ENCODE results near the gene SUCLG2.

The SUCLG2 gene

DNA sequence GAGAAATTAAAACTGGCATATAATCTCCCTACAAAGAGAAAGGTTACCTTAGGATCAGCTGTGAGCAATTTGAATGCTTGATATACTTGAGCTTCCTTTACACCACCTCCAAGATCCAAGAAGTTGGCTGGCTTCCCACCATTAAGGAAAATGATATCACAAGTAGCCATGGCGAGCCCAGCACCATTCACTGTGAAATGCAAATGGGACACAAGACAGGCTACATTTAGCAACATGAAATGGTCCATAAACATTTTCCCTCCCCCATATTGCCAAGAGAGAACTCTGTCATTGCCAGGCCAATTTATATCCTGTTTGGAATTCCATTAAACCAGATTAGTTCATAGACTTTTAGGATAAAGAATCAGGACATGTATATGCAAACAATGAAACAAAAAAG, 158.7 kb downstream of the SUCLG2 start:
- DNase-seq, result no peak

DNA sequence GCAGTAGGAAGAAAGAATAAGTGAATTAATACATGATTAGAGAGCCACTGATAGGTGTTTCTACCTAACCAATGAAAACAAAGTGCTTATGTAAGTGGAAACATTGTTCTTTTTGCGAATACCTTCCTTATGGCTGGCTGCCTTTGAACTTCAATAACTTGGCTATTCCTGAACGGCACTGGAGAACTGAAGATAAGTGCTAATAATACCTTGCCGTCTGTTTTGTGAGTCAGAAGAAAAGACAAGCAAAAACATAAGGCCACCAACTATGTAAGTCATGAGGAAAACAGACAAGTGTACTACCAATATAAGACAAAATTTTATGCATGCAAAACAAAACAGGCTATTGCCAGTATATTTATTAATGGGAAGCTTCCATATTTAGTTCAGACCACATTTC, 160.6 kb downstream of the SUCLG2 start:
- no peak for DNase-seq

DNA sequence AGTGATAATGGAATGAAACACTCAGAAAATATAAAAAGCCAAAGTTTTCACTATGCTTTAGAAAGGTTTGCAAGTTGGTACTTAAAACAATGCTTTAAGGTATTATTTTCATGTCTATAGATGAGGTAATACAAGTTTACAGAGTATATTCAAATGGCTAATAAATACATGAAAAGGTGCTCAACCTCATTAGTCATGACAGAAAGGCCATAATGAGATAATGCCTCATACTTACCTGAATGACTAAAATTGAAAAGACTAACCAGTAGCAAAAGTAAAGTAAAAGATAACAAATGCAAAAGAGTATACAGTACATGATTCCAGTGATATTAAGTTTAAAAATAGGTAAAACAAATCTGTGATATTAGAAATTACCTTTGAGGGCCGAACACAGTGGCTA, 163.8 kb downstream of the SUCLG2 start:
- DNase-seq, result no peak

GRCh38 chr3:67489816-67490215, 164.6 kb downstream of the SUCLG2 start:
- no peak for DNase-seq

DNA sequence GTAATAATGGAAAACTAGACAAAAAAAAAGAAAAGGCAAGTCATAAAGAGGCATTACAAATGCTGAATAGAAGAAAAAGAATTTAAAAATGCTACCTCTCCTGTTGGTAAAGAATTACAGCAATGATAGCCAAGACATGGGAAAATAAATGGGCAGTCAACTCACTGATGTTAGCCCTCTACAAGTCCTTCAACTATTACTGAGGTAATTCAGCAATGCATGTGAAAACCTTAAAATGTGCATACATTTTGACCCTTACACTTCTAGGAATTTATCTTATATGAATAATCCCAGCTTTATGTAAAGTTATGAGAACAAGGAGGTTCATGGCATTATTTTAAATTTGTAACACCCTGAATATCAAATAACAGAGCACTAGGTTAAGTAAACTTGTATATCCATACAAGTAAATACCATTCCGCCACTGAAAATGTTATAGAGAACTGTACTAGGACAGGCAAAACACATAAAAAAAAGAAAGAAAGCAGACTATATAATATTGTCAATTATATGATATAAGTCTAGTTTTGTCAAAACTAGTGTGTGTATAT, 166.8 kb downstream of the SUCLG2 start:
- no peak for DNase-seq

DNA sequence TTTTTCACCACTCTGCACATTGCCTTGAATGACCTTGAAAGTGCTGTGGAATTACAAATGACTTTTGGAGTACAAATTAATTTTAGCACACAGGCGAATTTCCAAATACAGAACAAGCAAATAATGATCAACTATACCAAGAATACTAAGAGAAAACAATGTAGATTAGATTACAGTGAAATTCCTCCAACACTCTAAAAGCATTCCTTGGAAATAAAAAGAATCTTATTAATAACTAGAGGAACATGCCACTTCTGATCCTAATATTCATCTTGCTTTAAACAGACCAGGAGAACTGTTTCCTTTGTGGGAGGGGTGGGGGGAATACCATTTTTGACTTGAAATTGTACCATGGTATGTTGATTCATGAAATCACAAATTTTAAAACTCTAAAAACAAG, 167.5 kb downstream of the SUCLG2 start:
- DNase-seq, result no peak

DNA sequence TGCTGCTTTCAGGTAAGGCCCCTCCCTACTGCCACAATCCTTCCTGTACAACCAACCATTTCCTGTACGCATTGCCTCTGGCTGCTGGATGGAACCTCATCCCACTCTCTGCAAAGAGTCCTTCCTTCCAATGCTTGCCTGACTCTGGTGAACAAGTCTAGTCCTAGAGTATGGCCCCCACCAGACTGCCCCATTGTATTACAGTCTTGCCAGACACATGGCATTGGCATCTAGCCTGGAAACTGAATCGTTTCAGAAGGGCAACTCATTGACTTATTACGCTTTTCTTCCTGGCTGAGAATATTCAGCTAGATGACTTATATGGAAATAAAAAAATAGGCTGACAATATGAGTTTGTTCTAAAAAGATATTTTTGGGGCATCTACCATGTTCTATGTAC, 170.3 kb downstream of the SUCLG2 start:
- DNase-seq, result no peak

DNA sequence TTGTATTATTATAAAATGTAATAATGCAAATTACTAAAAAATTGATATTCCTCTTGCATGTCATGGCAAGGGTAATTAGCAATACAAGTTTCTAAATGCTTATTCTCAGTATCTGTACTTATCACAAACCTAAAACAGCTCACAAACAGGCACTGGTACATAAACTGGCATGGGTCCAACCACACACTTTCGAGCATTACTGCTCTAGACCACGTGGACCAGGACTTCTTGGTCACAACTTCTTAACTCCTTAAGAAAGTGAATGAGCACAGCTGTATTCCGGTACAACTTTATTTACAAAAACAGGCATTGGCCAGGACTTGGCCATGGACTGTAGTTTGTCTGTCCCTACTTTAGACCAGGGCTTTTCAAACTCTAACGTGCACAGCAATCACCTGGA, 173.3 kb downstream of the SUCLG2 start:
- DNase-seq, result no peak

DNA sequence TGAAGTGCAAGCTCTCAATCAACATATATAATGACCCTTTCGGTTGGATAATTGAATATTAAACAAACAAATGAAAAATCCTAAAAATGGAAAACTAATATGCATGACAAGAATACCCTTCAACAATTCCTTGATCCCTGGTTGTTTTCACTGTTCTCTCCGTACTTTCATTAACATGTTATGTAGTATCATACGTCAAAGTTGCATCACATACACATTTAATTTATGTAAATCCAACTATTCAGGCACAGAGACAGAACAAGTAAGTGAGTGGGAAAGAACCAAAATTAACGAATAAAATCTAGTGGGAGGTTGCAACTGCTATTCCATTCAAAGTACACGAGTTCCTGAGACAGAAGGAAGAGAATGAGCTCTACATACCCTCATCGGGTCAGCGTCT, 176.0 kb downstream of the SUCLG2 start:
- DNase-seq, result no peak

- DNase-seq, result no peak
Observed at GRCh38 chr3:67474311-67474710, 180.1 kb downstream of the SUCLG2 start.

- DNase-seq, result no peak
Observed at GRCh38 chr3:67472674-67473201, 181.7 kb downstream of the SUCLG2 start.

GRCh38 chr3:67470207-67470606, 184.2 kb downstream of the SUCLG2 start:
- DNase-seq, result no peak

DNA sequence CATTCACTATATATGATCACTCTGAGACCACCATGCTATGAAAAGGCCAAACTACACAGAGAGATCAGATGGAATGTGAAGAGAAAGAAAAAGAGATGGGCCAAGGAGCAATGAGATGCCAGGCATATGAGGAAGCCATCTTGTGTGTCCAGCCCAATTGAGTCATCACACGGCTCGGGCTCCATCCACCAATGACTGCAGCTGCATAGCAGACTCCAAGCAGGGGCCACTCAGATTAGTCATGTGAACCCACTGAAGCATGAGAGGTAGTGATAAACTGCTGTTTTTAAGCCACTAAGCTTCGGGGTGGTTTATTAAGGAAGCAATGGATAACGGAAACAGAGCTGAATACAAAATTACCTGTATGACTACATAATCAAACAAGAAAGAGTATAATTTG, 185.9 kb downstream of the SUCLG2 start:
- DNase-seq, result no peak

DNA sequence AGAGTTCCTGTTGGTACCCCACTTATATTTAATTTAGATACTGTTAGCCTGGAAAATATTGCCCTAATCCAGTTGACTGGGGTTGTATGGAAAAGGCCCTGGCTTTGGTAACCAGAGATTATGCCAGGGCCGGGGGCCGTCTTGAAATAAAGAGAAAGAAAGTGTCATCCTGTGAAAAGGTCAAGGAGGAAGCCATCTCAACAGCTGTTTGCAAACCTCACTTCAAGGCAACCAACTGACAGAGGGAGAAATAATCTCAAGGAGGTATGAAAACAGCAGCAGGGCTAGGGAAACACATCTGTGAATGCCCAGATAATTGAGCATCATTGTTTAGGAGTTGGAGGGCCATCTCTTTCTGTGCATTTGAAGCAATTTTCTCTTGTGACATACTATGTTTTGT, 190.8 kb downstream of the SUCLG2 start:
- DNase-seq, result no peak

GRCh38 chr3:67462187-67462586, 192.2 kb downstream of the SUCLG2 start:
- no peak for DNase-seq

DNA sequence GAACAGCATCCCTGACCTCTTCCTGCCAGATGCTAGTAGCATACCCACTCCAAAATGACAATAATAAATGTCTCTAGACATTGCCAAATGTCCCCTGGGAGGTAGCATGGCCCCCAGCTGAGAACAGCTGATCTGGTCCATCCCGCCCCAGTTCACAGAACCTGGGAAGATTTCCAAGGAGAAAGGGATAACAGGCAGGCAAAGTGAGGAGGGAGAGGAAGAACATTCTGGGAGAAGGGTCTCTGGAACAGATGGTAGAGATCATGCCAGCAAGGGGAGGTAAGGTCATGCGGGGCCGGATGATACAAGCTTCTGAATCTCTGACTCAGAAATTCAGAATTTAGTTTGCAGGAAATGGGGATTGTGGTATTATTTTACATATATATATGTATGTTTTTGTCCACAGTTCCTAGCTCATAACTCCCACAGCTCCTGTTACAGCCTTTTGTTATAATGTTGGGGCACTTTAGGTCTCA, 192.7 kb downstream of the SUCLG2 start:
- DNase-seq, result no peak

GRCh38 chr3:67460841-67461510, 193.4 kb downstream of the SUCLG2 start:
- DNase-seq, result no peak

DNA sequence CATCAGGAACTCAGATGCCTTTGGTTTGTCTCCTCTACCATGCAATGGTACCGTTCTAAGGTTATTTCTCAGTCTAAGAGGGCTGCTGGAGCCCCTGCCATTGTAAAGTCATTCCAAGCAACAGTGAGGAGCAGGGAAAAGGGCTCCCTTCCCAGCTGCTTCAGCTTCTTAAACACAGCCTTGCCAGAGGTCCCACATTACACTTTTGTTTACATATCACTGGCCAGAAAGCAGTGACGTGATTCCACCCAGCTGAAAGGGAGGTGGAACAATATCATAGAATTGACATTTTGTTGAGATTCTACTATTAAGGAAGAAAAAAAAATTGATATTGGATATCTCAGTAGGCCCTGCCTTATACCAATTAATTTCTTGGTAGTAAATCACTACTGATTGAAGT, 194.6 kb downstream of the SUCLG2 start:
- DNase-seq, result no peak

- no peak for DNase-seq
Observed at GRCh38 chr3:67458896-67459530, 195.4 kb downstream of the SUCLG2 start.

DNA sequence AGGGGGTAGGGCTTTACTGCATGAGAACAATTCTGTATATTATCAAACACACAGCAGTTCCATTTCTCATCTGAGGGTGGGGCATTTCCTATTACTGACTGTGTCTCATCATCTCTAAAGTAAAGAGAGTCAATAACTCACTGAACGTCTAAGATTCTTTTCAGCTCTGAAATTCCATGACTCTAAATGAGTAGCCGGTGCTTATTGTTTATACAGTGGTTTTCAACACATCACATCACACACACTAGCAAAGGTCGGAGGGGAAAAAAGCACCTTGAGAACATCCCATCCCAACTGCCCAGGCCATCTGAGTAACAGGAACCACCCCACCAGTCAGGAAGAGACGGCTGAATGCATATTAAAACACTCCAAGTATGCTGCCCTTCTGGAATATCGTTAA, 196.0 kb downstream of the SUCLG2 start:
- no peak for DNase-seq

DNA sequence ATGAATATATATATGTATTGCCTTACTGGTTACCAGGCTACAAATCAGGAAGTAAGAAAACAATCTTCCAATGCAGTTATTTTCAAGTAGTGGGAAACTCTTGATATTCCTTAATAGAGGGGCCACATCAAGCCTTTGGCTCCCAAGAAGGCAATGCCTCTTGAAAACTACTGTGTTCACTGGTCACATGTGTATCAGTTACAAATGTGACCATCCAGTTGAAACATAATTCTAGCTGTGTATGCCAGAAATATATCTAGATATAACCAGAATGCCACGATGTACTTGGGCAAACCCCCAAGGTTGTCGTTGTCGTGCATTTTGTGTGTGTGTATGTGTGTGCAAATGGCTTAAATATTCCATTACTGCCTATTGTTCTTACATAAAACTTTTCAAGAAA, 200.8 kb downstream of the SUCLG2 start:
- DNase-seq, result no peak

- DNase-seq, result no peak
Observed at GRCh38 chr3:67450153-67450552, 204.3 kb downstream of the SUCLG2 start.

DNA sequence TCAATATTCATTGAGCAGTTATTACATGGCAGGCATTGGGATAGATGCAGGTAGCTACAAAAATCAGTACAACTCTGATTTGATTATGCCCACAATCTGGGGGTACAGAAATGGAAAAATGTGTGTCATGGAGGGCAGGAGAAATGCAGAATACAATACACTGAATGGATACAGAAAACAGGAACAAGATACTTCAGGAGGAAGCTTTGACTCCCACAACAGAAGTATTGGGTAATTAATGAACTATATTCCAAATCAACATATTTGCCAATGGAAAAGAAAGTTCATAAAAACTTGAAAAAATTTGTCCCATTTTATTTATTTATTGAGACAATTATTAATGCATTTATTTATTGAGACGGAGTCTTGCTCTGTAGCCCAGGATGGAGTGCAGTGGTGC, 207.0 kb downstream of the SUCLG2 start:
- no peak for DNase-seq

DNA sequence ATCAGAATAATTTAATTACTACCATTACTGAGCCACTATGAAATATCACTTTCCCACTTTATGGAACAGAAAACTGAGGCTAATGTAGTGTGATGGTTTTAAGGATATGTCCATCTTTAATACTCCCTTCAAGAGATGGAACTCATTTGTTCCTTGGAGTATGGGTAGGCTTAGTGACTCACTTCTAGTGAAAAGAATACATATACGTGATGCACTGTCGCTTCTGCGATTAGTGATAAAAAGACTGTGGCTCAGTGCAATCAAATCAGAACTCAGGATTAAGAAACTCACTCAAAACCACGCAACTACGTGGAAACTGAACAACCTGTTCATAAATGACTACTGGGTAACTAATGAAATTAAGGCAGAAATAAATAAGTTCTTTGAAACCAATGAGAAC, 216.6 kb downstream of the SUCLG2 start:
- DNase-seq, result no peak
